NB4 (cell line): ENCODE results near the gene SLC2A9.

ENCODE experiments used
- CTCF ChIP-seq: IDR thresholded peaks from one replicate; pipeline ENCODE4 v1.5.1; 2012; ENCODE audit warnings: low read depth, low read length
- MAX ChIP-seq: IDR thresholded peaks from 2 replicates; pipeline ENCODE4 v1.6.1; 2011; ENCODE audit warnings: low read depth, low read length
- POLR2A ChIP-seq: IDR thresholded peaks from 2 replicates; pipeline ENCODE4 v1.6.1; 2011; ENCODE audit warnings: mild to moderate bottlenecking; ENCODE audit not compliant: insufficient read length; ENCODE audit errors: extremely low read depth

DNA sequence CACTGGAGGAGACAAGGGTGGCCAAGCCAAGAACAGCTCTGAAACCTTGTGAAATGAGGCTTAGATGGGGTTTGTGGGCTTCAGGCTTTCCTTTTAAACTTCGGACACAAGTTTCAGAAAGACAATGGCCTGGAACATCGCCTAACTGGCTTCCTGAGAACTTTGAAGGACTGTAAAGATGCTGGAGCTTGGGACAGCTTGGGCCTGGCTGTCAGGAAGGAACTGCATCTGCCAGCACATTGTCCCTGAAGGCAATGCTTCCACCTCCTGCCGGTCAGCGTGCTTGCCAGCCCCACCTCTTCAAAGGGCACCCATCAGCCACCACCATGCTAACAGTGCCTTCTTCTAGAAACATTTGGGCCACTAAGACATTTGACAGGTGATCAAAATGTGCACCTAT is 132.0 kb downstream of the SLC2A9 start:
- TF ChIP-seq CTCF, result no peak
- TF ChIP-seq POLR2A, result no peak
- TF ChIP-seq MAX, result no peak
